Thyroid gland (tissue), 4 donors: ENCODE data around the gene RPAIN.

Experiments used
- POLR2A ChIP-seq, 2 donors: fragments of 450-650 bp; IDR thresholded peaks; one replicate each; pipeline ENCODE4 v1.6.1; 2017; ENCODE audit warnings: antibody characterized with exemption in 2 of 2, mild to moderate bottlenecking in 2 of 2, moderate library complexity in 1 of 2
- TF ChIP-seq, protein P1 (sequence below), 6 experiments: fragments of 200-600 bp in 3 of 6; fragments of 450-650 bp in 3 of 6; sonication (generic) in 3 of 6; IDR thresholded peaks; one replicate each; pipeline ENCODE4 v1.5.1; 2016 to 2019; ENCODE audit warnings: antibody characterized with exemption in 6 of 6, mild to moderate bottlenecking in 2 of 6, inconsistent platforms in 1 of 6, moderate library complexity in 1 of 6

DNA sequence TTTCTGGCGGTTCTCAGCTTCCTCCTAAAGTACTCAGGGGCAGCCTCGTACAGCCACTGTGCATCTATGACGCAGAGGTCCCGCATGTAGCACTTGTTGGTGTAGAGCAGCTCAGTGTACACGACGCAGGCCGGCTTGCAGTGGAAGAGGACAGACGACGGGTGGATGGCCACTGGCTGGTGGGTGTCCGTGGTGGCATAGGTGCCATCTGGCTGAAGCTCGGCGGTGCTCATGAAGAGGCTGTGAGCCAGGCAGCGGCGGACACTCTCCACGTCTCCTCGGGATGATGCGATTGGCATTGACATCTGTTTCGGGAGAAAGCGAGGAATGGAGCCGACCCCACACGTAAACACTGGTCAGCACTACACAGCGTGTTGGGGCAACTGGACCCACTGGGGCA lies 24.2 kb downstream of the RPAIN start:
- TF ChIP-seq, protein P1, sequence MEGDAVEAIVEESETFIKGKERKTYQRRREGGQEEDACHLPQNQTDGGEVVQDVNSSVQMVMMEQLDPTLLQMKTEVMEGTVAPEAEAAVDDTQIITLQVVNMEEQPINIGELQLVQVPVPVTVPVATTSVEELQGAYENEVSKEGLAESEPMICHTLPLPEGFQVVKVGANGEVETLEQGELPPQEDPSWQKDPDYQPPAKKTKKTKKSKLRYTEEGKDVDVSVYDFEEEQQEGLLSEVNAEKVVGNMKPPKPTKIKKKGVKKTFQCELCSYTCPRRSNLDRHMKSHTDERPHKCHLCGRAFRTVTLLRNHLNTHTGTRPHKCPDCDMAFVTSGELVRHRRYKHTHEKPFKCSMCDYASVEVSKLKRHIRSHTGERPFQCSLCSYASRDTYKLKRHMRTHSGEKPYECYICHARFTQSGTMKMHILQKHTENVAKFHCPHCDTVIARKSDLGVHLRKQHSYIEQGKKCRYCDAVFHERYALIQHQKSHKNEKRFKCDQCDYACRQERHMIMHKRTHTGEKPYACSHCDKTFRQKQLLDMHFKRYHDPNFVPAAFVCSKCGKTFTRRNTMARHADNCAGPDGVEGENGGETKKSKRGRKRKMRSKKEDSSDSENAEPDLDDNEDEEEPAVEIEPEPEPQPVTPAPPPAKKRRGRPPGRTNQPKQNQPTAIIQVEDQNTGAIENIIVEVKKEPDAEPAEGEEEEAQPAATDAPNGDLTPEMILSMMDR (IDR thresholded peaks at IDR 0.05), result no peak
- TF ChIP-seq POLR2A (IDR thresholded peaks at IDR 0.05), result no peak
